ENCODE results near the gene FNDC3B. TPM values are rescaled to one million over a fixed set of nuclear protein-coding genes. Genes with fewer than 3 reads are reported as not detected.

Gene FNDC3B
- total RNA-seq, 5 donors from 2014 or later (not counting 1 experiment from before 2014, with no cell fraction given), result 18.1 to 46.5 (median 23.5) TPM

DNA sequence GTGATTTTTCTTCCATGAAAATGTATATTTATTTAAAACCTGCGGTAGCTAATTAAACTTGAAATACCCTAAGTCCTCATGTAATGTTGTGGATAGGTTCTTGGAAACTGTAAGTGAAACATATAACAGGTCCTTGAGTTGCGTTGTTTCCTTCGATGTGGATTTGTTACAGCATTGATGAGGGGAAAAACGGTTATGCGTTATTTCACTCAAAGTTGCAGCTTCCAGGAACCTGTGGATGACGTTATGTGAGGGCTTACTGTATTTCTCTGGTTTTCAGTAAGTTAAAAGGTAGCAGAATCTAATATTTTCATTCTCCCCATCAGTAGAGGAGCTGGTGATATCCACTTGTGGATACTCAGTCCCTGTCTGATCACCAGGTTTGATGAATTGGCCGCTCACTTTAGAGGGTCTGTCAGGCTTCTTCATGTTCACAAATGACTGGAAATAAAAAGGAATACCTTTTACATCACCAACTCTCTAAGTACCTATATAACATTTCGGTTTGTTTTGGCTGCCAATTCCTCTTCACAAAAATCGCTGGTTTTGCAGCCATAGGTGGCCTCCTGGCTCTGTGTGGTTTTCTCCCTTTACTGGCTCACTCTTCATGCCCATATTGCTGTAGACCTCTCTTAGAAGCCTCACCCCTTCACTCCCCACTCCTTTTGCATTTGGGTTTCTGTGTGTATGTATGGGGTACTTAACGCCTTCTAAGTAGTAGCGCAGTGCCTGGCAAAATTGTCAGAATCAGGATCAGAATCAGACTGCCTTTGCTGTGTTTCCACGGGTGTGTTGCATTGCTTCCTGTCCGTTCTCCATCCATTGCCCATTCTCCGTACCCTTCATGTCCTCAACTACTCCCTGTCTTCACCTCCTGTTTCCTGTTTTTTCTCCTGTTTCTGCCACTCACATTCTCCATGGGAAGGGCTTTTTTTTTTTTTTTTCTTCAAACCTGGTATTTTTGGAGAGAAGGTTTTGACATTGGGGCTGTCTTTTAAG is 112.6 kb downstream of the FNDC3B start:
- H3K36me3 Mint-ChIP-seq, result peaks cover 11% of the 10 kb centered on the region
- no peaks in the 10 kb centered on the region for H3K9me3 Mint-ChIP-seq
- H3K4me3 Mint-ChIP-seq, result no peak overlapping the region
- no peaks in the 10 kb centered on the region for H3K27me3 Mint-ChIP-seq
- no peak overlapping the region for H3K4me3 ChIP-seq (ENCODE audit: control insufficient read depth in 1 of 2, extremely low read depth in 1 of 2, low read length in 1 of 2)
- DNase-seq (no peak), ATAC-seq (replicated peaks in 1 of 4) (no peak)
- H3K4me1 Mint-ChIP-seq, result peaks cover 27 to 53% (median 49%) of the 10 kb centered on the region in 3 donors
- POLR2A ChIA-PET, result no interaction called here
- no peaks in the 10 kb centered on the region for H3K36me3 ChIP-seq (ENCODE audit: control insufficient read depth in 2 of 2, extremely low read depth in 1 of 2, insufficient read depth in 1 of 2, low read length in 1 of 2)
- H3K9me3 ChIP-seq, result no peaks in the 10 kb centered on the region
- WGBS (ENCODE audit: insufficient coverage), result 91% methylated on average over 4 of the region's 14 CpGs
- H3K27me3 ChIP-seq (replicated peaks in 1 of 2; ENCODE audit: control insufficient read depth in 2 of 2, extremely low read depth in 1 of 2, insufficient read depth in 2 of 2, low read length in 1 of 2), result peaks cover 0 to 2% of the 10 kb centered on the region in 2 experiments
- CTCF ChIA-PET, result no interaction called here
- no peak overlapping the region for H3K27ac Mint-ChIP-seq
- H3K27ac ChIP-seq (ENCODE audit: low read length), result no peak overlapping the region
- peaks cover 2 to 12% of the 10 kb centered on the region in 2 experiments for H3K4me1 ChIP-seq (ENCODE audit: control insufficient read depth in 1 of 2, extremely low read depth in 1 of 2, insufficient read depth in 2 of 2, low read length in 2 of 2)

DNA sequence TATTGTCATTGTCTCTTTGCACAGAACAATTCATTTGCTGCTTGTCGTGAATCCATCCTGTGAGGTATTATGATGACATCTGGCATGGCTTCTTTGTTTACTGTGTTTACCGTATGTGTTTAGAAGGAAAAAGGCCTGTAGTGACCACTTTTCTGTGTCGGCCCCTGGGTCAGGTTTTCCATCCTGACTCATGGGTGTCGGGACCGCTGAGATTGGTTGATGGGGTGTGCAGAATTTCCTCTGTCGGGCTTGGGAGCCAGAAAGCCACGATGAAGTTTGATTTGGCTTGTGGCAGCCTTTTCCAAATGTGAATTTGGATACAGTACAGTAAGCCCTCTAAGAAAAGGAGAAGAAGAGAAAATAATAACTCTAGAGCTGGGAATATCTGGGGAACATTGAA is 113.5 kb downstream of the FNDC3B start:
- no peak overlapping the region for H3K27ac Mint-ChIP-seq
- peaks cover 2 to 12% of the 10 kb centered on the region in 2 experiments for H3K4me1 ChIP-seq (ENCODE audit: control insufficient read depth in 1 of 2, extremely low read depth in 1 of 2, insufficient read depth in 2 of 2, low read length in 2 of 2)
- no peaks in the 10 kb centered on the region for H3K9me3 ChIP-seq
- POLR2A ChIA-PET, result no interaction called here
- ATAC-seq (replicated peaks in 1 of 4), result no peak
- no peaks in the 10 kb centered on the region for H3K27me3 Mint-ChIP-seq
- no peak overlapping the region for H3K27ac ChIP-seq (ENCODE audit: low read length)
- CTCF ChIA-PET, result interaction anchor here in 1 of 2 donors (0.6 kb wide), 1 partner anchor 498 kb away, joined by 3 read pairs; no protein-coding TSS in a partner anchor
- DNase-seq, result no peak
- H3K36me3 ChIP-seq (ENCODE audit: control insufficient read depth in 2 of 2, extremely low read depth in 1 of 2, insufficient read depth in 1 of 2, low read length in 1 of 2), result no peaks in the 10 kb centered on the region
- peaks cover 14% of the 10 kb centered on the region for H3K36me3 Mint-ChIP-seq
- no peak overlapping the region for H3K4me3 ChIP-seq (ENCODE audit: control insufficient read depth in 1 of 2, extremely low read depth in 1 of 2, low read length in 1 of 2)
- H3K4me1 Mint-ChIP-seq, result peaks cover 26 to 50% (median 47%) of the 10 kb centered on the region in 3 donors
- H3K9me3 Mint-ChIP-seq, result no peaks in the 10 kb centered on the region
- WGBS (ENCODE audit: insufficient coverage), result 67% methylated on average over 6 of the region's 7 CpGs
- H3K27me3 ChIP-seq (replicated peaks in 1 of 2; ENCODE audit: control insufficient read depth in 2 of 2, extremely low read depth in 1 of 2, insufficient read depth in 2 of 2, low read length in 1 of 2), result peaks cover 0 to 2% of the 10 kb centered on the region in 2 experiments
- H3K4me3 Mint-ChIP-seq, result peak overlapping the region in 2 of 3 donors; percentile 15 to 16

DNA sequence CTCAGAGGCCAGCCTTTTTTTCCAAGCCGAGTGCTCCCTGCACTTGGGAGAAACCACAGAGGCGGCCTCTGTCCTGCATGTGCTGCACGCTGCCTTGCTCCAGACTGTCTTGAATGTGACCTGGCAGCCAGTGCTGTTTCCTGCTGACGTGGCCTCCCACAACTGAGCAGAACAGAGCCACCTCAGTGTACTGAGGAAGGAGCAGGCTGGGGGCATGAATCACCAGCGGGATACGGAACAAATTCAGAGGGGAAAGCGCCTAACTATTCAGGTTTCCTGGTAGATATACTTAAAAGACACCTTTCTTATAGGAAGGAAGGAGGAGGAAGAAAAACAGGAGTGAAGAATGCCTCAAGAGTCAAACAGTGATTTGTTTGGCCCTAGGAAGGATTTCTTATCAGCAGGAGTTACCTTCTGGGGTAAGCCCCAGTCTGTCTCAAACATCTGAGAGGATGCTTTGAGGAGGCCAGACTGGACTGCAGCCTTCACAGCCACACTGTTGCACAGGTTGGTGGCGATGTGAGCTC is 114.0 kb downstream of the FNDC3B start:
- 13% methylated on average over 4 of the region's 8 CpGs for WGBS (ENCODE audit: insufficient coverage)
- H3K9me3 ChIP-seq, result no peaks in the 10 kb centered on the region
- peaks cover 2 to 12% of the 10 kb centered on the region in 2 experiments for H3K4me1 ChIP-seq (ENCODE audit: control insufficient read depth in 1 of 2, extremely low read depth in 1 of 2, insufficient read depth in 2 of 2, low read length in 2 of 2)
- no peaks in the 10 kb centered on the region for H3K27me3 Mint-ChIP-seq
- H3K36me3 Mint-ChIP-seq, result peaks cover 14% of the 10 kb centered on the region
- no peaks in the 10 kb centered on the region for H3K9me3 Mint-ChIP-seq
- DNase-seq (peak in 21 of 35 experiments; percentile 8 to 51 (median 24)), ATAC-seq (replicated peaks in 1 of 4) (peak; percentile 77 to 99 (median 88))
- H3K4me1 Mint-ChIP-seq, result peaks cover 29 to 49% (median 45%) of the 10 kb centered on the region in 3 donors
- POLR2A ChIA-PET, result no interaction called here
- H3K27ac Mint-ChIP-seq, result peak overlapping the region in 1 of 2 donors; percentile 77
- peak overlapping the region in 2 of 3 donors; percentile 15 to 16 for H3K4me3 Mint-ChIP-seq
- H3K36me3 ChIP-seq (ENCODE audit: control insufficient read depth in 2 of 2, extremely low read depth in 1 of 2, insufficient read depth in 1 of 2, low read length in 1 of 2), result no peaks in the 10 kb centered on the region
- CTCF ChIA-PET, result no interaction called here
- H3K27me3 ChIP-seq (replicated peaks in 1 of 2; ENCODE audit: control insufficient read depth in 2 of 2, extremely low read depth in 1 of 2, insufficient read depth in 2 of 2, low read length in 1 of 2), result peaks cover 0 to 2% of the 10 kb centered on the region in 2 experiments
- no peak overlapping the region for H3K27ac ChIP-seq (ENCODE audit: low read length)
- H3K4me3 ChIP-seq (ENCODE audit: control insufficient read depth in 1 of 2, extremely low read depth in 1 of 2, low read length in 1 of 2), result no peak overlapping the region

DNA sequence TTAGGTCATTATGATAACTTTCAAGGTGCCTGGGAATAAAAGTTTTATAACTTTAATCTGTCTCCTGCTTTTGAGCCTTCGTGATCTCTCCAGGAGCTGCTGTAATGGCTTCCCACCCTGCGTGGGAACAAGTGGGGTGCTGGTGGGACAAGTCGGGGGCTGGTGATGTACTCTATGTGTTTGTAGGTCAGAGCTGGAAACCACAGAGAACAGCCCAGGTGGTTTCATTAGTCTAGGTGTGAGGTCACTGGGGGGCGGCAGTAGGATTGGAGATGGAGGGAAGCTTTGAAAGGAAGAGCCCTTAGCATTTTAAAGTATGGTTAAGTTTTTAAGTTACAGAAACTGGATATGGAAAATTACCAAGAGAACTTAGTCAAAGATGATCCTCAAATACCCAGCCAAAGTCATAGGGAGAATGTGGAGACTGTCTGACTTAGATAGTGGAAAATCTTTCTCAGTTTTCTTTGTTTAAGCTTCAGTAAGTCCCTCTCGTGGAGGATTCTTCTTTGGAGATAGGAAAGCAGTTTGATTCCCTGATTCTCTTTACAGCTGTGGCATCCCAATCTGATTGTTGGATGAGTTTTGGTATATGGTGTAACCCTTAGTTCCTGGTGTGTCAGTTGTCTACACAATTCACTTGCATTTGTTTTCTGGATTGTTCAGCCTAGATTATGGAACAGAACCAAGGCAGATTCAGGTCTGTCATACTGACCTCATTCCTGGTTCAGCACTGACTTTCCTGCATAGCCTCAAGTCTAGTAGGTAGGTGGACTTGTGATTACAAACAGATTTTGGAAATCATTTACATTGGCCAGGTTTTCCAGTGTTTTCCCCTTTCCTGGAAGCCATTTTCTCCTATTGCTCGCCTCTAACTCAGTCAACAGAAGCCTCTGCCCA is 115.6 kb downstream of the FNDC3B start:
- H3K9me3 Mint-ChIP-seq, result no peaks in the 10 kb centered on the region
- no peak for ATAC-seq (replicated peaks in 1 of 4)
- ChIA-PET POLR2A (no interaction called here), CTCF (interaction anchor here in 1 of 2 donors (0.9 kb wide), 1 partner anchor 116 kb away, joined by 11 read pairs; the partner anchor contains the start of gene FNDC3B)
- H3K4me1 ChIP-seq (ENCODE audit: control insufficient read depth in 1 of 2, extremely low read depth in 1 of 2, insufficient read depth in 2 of 2, low read length in 2 of 2), result peaks cover 2 to 12% of the 10 kb centered on the region in 2 experiments
- 57% methylated on average over 1 of the region's 6 CpGs for WGBS (ENCODE audit: insufficient coverage)
- no peak overlapping the region for H3K4me3 Mint-ChIP-seq
- peaks cover 14% of the 10 kb centered on the region for H3K36me3 Mint-ChIP-seq
- H3K9me3 ChIP-seq, result no peaks in the 10 kb centered on the region
- no peak overlapping the region for H3K27ac ChIP-seq (ENCODE audit: low read length)
- peaks cover 31 to 46% (median 41%) of the 10 kb centered on the region in 3 donors for H3K4me1 Mint-ChIP-seq
- no peak overlapping the region for H3K27ac Mint-ChIP-seq
- no peak for DNase-seq
- H3K27me3 ChIP-seq (replicated peaks in 1 of 2; ENCODE audit: control insufficient read depth in 2 of 2, extremely low read depth in 1 of 2, insufficient read depth in 2 of 2, low read length in 1 of 2), result peaks cover 0 to 2% of the 10 kb centered on the region in 2 experiments
- H3K36me3 ChIP-seq (ENCODE audit: control insufficient read depth in 2 of 2, extremely low read depth in 1 of 2, insufficient read depth in 1 of 2, low read length in 1 of 2), result no peaks in the 10 kb centered on the region
- H3K4me3 ChIP-seq (ENCODE audit: control insufficient read depth in 1 of 2, extremely low read depth in 1 of 2, low read length in 1 of 2), result no peak overlapping the region
- no peaks in the 10 kb centered on the region for H3K27me3 Mint-ChIP-seq

DNA sequence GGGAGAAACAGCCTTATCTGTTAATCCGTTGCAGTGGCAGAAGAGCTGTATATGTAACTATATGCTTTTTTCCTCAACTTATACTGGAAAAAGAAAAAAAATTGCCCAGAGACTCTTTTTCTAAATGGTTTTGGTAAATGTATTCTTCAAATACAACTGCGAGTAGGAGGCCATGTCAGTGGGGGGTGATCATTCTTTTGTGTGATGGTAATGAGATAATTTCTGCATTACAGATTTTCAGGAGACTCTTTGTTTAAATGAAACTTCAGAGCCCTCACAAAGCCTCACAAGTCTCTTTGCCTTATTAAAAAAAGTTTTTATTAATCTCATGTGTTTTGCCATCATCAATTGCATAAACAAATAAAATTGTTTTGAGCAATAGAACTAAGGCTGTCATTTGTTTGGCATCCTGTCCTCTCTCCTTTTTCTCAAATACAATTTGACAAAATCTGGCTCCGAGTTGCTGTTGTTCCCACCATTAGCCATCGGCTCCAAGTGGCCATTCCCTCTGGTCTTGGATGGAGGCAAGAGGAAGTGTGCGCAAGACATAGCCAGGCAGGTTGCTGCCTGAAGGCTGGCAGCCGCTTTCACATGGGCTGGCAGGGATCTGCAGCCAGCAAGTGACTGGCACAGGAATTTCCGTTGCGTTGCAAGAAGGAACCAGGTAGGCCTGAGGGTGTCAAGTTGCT is 116.7 kb downstream of the FNDC3B start:
- Mint-ChIP-seq H3K4me1 (peaks cover 31 to 46% (median 40%) of the 10 kb centered on the region in 3 donors), H3K27ac (no peak overlapping the region), H3K27me3 (no peaks in the 10 kb centered on the region), H3K9me3 (no peaks in the 10 kb centered on the region), H3K4me3 (no peak overlapping the region), H3K36me3 (peaks cover 14% of the 10 kb centered on the region)
- no peak for DNase-seq
- Histone ChIP-seq H3K9me3 (no peaks in the 10 kb centered on the region), H3K27ac (ENCODE audit: low read length) (no peak overlapping the region), H3K4me1 (ENCODE audit: control insufficient read depth in 1 of 2, extremely low read depth in 1 of 2, insufficient read depth in 2 of 2, low read length in 2 of 2) (peaks cover 2 to 12% of the 10 kb centered on the region in 2 experiments), H3K27me3 (replicated peaks in 1 of 2; ENCODE audit: control insufficient read depth in 2 of 2, extremely low read depth in 1 of 2, insufficient read depth in 2 of 2, low read length in 1 of 2) (peaks cover 0 to 2% of the 10 kb centered on the region in 2 experiments), H3K4me3 (ENCODE audit: control insufficient read depth in 1 of 2, extremely low read depth in 1 of 2, low read length in 1 of 2) (no peak overlapping the region), H3K36me3 (ENCODE audit: control insufficient read depth in 2 of 2, extremely low read depth in 1 of 2, insufficient read depth in 1 of 2, low read length in 1 of 2) (no peaks in the 10 kb centered on the region)
- CTCF ChIA-PET, result no interaction called here
- ATAC-seq (replicated peaks in 1 of 4), result no peak
- POLR2A ChIA-PET, result no interaction called here
- WGBS (ENCODE audit: insufficient coverage), result 97% methylated on average over 6 of the region's 8 CpGs

Measured in T-cell (primary cell).